GM19397 (cell line): ENCODE measurements around the gene GABPB2.

Source experiments
- ATAC-seq: cut with Tn5 transposase; IDR thresholded peaks from one replicate; pipeline ENCODE4 v1.9.1; 2021; ENCODE audit warnings: mild to moderate bottlenecking, moderate library complexity; ENCODE audit not compliant: unreplicated experiment

Gene GABPB2

GRCh38 chr1:151158326-151158725 lies 87.8 kb downstream of the GABPB2 start:
- ATAC-seq, result no peak

- ATAC-seq, result no peak
Measured at GRCh38 chr1:151158751-151159251, 88.2 kb downstream of the GABPB2 start.

- no peak for ATAC-seq
Measured at GRCh38 chr1:151159373-151159772, 88.8 kb downstream of the GABPB2 start.

GRCh38 chr1:151164732-151165280 lies 94.2 kb downstream of the GABPB2 start:
- no peak for ATAC-seq

GRCh38 chr1:151165281-151165737 lies 94.7 kb downstream of the GABPB2 start:
- peak; percentile 5 for ATAC-seq

- peak; percentile 87 for ATAC-seq
Measured at GRCh38 chr1:151165738-151166504, 95.4 kb downstream of the GABPB2 start, which contains the start of the genes LYSMD1 and SCNM1. TSS of gene LYSMD1 (minus strand) at chr1:151165902. CDS start at chr1:151165258, 644 bp downstream. TSS of gene SCNM1 (plus strand) at chr1:151166144. CDS start at chr1:151166153, 9 bp downstream.

GRCh38 chr1:151166505-151166956 lies 96.0 kb downstream of the GABPB2 start:
- no peak for ATAC-seq

- no peak for ATAC-seq
Measured at GRCh38 chr1:151167116-151167515, 96.6 kb downstream of the GABPB2 start.

GRCh38 chr1:151171190-151171589 lies 100.6 kb downstream of the GABPB2 start:
- ATAC-seq, result no peak
